ENCODE results near the gene AKNAD1.

GRCh38 chr1:108880850-108881249 lies 24.0 kb upstream of the AKNAD1 start:
- TF ChIP-seq SMC3 (conservative IDR thresholded peaks at IDR 0.05; ENCODE audit: poor library complexity): no peak
- no peak for TF ChIP-seq CTCF (IDR thresholded peaks at IDR 0.05; ENCODE audit: poor library complexity, severe bottlenecking)
- no peak for TF ChIP-seq REST (IDR thresholded peaks at IDR 0.05; ENCODE audit: borderline replicate concordance)
- TF ChIP-seq MXI1 (conservative IDR thresholded peaks at IDR 0.05; ENCODE audit: poor library complexity, severe bottlenecking): no peak
- no peak for TF ChIP-seq EZH2 (IDR thresholded peaks at IDR 0.05; ENCODE audit: borderline replicate concordance, insufficient read depth, low read length, poor library complexity, severe bottlenecking)
- no peak for TF ChIP-seq EP300 (conservative IDR thresholded peaks at IDR 0.05; ENCODE audit: poor library complexity, severe bottlenecking)
- TF ChIP-seq POLR2AphosphoS5 (IDR thresholded peaks at IDR 0.05): no peak
